K562 (cell line): ENCODE results near the gene LIG3. TPM values are rescaled to one million over a fixed set of nuclear protein-coding genes. Genes with fewer than 3 reads are reported as not detected.

Source experiments
- CREB1 ChIP-seq, 2 experiments: sonication (generic) in 1 of 2; formaldehyde crosslinking in 1 of 2; IDR thresholded peaks; 2 replicates each; pipeline versions ENCODE4 v1.6.1 to v1.8.0; 2012 to 2022; ENCODE audit warnings: inconsistent platforms in 1 of 2, mild to moderate bottlenecking in 1 of 2, missing genetic modification reagents in 1 of 2, moderate library complexity in 1 of 2
- CTBP1 ChIP-seq: fragments of 450-650 bp; IDR thresholded peaks from 2 replicates; pipeline ENCODE4 v1.6.1; 2016; ENCODE audit warnings: borderline replicate concordance
- DDX20 ChIP-seq: fragments of 450-650 bp; IDR thresholded peaks from 2 replicates; pipeline ENCODE4 v1.6.1; 2016; ENCODE audit warnings: missing genetic modification characterization, low read depth, mild to moderate bottlenecking, missing compliant biosample characterization, moderate library complexity
- REST ChIP-seq, 2 experiments: fragments of 450-650 bp; formaldehyde crosslinking in 1 of 2; IDR thresholded peaks; 2 replicates each; pipeline versions ENCODE4 v1.4.0 to v1.6.1; 2014 to 2020; ENCODE audit warnings: mild to moderate bottlenecking in 2 of 2, borderline replicate concordance in 1 of 2, low read depth in 1 of 2
- TEAD4 ChIP-seq, 2 experiments: sonication (generic) in 1 of 2; formaldehyde crosslinking in 1 of 2; IDR thresholded peaks; 2 replicates each; pipeline versions ENCODE4 v1.6.1 to v1.8.0; 2012 to 2022; ENCODE audit warnings: borderline replicate concordance in 1 of 2, inconsistent platforms in 1 of 2, low read length in 1 of 2, mild to moderate bottlenecking in 1 of 2, missing genetic modification reagents in 1 of 2
- TFE3 ChIP-seq: fragments of 450-650 bp; formaldehyde crosslinking; IDR thresholded peaks from 2 replicates; pipeline ENCODE4 v1.4.0; 2020; ENCODE audit warnings: mild to moderate bottlenecking, mixed read lengths
- TRIM24 ChIP-seq, 2 experiments: fragments of 450-650 bp; IDR thresholded peaks; 2 replicates each; pipeline ENCODE4 v1.6.1; 2016
- ZNF197 ChIP-seq: fragments of 200-800 bp; sonication (Bioruptor generic); IDR thresholded peaks from 2 replicates; pipeline ENCODE4 v1.6.1; 2016; ENCODE audit warnings: low read depth, missing genetic modification characterization, missing compliant biosample characterization
- ZNF586 ChIP-seq: fragments of 450-650 bp; formaldehyde crosslinking; conservative IDR thresholded peaks from 2 replicates; pipeline ENCODE4 v1.4.0; 2020; ENCODE audit warnings: mild to moderate bottlenecking, moderate library complexity
- ZNF740 ChIP-seq, 3 experiments: fragments of 200-800 bp in 1 of 3; sonication (Bioruptor generic) in 1 of 3; sonication (generic) in 1 of 3; formaldehyde crosslinking in 1 of 3; IDR thresholded peaks; 2 replicates each; pipeline versions ENCODE4 v1.6.1 to v1.8.0; 2016 to 2022; ENCODE audit warnings: mild to moderate bottlenecking in 2 of 3, missing compliant biosample characterization in 2 of 3, missing genetic modification characterization in 2 of 3, missing genetic modification reagents in 1 of 3
- polyA plus RNA-seq, 8 experiments: library from polyadenylated mRNA; depleted of rRNA in 4 of 8; stranded (reverse) in 5 of 8; unstranded in 3 of 8; fragments of >200 nt; fragmentation: Nextera tagmentation in 2 of 8; fragmentation: Illumina TruSeq in 1 of 8; extraction: Ambion mirVana in 2 of 8; extraction: Trizol in 1 of 8; gene quantifications; 2 replicates each; pipeline versions ENCODE4 v1.2.1 to v1.2.3, GENCODE V29; 2011 to 2014; ENCODE audit warnings: inconsistent platforms in 1 of 8, missing spikeins in 1 of 8
- total RNA-seq, 7 experiments: library from RNA; depleted of rRNA in 6 of 7; stranded (reverse); fragments of >200 nt in 6 of 7; fragmentation: Illumina TruSeq in 2 of 7; extraction: Trizol in 2 of 7; gene quantifications; 2 replicates each; pipeline versions ENCODE4 v1.2.1 to v1.2.3, GENCODE V29; 2011 to 2021; ENCODE audit warnings: low replicate concordance in 1 of 7
- TF ChIP-seq, protein P1 (sequence below): sonication (generic); formaldehyde crosslinking; IDR thresholded peaks from 2 replicates; pipeline ENCODE4 v1.8.0; 2023; ENCODE audit warnings: mild to moderate bottlenecking, missing genetic modification reagents

LIG3 gene
- total and polyA plus RNA-seq, 9 of the 15 experiments (the other 6 are each of a cell fraction or from before 2014, with no cell fraction given), result 7.6 to 75.0 (median 43.0) TPM

DNA sequence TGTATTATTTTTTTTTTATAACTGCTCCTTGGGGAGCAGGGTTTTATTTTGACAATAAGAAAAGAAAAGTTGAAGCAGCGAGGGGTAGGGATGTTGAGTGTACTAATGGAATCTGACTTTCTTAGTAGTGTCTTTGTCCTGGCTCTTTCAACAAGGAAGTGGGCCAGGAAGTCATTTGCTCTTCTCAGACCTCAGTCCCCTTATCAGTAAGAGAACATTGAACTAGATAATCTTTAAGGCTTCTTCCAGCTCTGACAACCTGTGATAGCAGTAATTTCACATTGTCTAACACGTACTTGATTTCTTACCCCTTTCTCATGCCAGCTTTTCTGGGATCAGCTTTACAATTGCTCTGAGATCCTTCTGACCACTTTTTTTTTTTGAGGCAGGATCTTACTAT is 8.3 kb downstream of the LIG3 start (continued):
- TF ChIP-seq REST (IDR thresholded peaks at IDR 0.05; ENCODE audit: borderline replicate concordance) (no peak), REST (CRISPR knock-in tag; IDR thresholded peaks at IDR 0.05; ENCODE audit: low read depth) (no peak), CTBP1 (no peak), ZNF586 (CRISPR knock-in tag) (no peak), TEAD4 (IDR thresholded peaks at IDR 0.05; ENCODE audit: low read length) (peak; percentile 89), TEAD4 (CRISPR knock-in tag; IDR thresholded peaks at IDR 0.05; ENCODE audit: borderline replicate concordance) (no peak), TRIM24 (IDR thresholded peaks at IDR 0.05) (0 out of 4 replicates have a peak, but pooled peaks of 1 of the 2 experiments have one; percentile 19), ZNF197 (CRISPR knock-in tag) (peak; percentile 65; the same call in 1 of the 2 replicates), TFE3 (CRISPR knock-in tag) (no peak), DDX20 (tag) (no peak), ZNF740 (CRISPR knock-in tag; IDR thresholded peaks at IDR 0.05) (no peak), ZNF740 (tag; IDR thresholded peaks at IDR 0.05) (no peak), CREB1 (IDR thresholded peaks at IDR 0.05) (no peak), CREB1 (CRISPR knock-in tag; IDR thresholded peaks at IDR 0.05) (no peak)
- TF ChIP-seq, protein P1, sequence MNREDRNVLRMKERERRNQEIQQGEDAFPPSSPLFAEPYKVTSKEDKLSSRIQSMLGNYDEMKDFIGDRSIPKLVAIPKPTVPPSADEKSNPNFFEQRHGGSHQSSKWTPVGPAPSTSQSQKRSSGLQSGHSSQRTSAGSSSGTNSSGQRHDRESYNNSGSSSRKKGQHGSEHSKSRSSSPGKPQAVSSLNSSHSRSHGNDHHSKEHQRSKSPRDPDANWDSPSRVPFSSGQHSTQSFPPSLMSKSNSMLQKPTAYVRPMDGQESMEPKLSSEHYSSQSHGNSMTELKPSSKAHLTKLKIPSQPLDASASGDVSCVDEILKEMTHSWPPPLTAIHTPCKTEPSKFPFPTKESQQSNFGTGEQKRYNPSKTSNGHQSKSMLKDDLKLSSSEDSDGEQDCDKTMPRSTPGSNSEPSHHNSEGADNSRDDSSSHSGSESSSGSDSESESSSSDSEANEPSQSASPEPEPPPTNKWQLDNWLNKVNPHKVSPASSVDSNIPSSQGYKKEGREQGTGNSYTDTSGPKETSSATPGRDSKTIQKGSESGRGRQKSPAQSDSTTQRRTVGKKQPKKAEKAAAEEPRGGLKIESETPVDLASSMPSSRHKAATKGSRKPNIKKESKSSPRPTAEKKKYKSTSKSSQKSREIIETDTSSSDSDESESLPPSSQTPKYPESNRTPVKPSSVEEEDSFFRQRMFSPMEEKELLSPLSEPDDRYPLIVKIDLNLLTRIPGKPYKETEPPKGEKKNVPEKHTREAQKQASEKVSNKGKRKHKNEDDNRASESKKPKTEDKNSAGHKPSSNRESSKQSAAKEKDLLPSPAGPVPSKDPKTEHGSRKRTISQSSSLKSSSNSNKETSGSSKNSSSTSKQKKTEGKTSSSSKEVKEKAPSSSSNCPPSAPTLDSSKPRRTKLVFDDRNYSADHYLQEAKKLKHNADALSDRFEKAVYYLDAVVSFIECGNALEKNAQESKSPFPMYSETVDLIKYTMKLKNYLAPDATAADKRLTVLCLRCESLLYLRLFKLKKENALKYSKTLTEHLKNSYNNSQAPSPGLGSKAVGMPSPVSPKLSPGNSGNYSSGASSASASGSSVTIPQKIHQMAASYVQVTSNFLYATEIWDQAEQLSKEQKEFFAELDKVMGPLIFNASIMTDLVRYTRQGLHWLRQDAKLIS (CRISPR knock-in tag), result no peak
